K562 (cell line): ENCODE data around the gene SEC24B. TPM values are rescaled to one million over a fixed set of nuclear protein-coding genes. Genes with fewer than 3 reads are reported as not detected.

ENCODE experiments used
- CBX2 ChIP-seq: fragments of 200-600 bp; sonication (generic); IDR thresholded peaks from one replicate; pipeline ENCODE4 v1.6.1; 2012; ENCODE audit warnings: mild to moderate bottlenecking, low read length, inconsistent platforms; ENCODE audit not compliant: insufficient read depth, poor library complexity, severe bottlenecking
- FOXO4 ChIP-seq: fragments of 450-650 bp; formaldehyde crosslinking; IDR thresholded peaks from 2 replicates; pipeline ENCODE4 v1.4.0; 2020; ENCODE audit warnings: mild to moderate bottlenecking, moderate library complexity
- HDAC3 ChIP-seq: fragments of 450-650 bp; IDR thresholded peaks from 2 replicates; pipeline ENCODE4 v1.6.1; 2018; ENCODE audit warnings: borderline replicate concordance, mild to moderate bottlenecking, moderate library complexity; ENCODE audit not compliant: partially characterized antibody
- HSF4 ChIP-seq: fragments of 250-450 bp; sonication (Bioruptor Pico); IDR thresholded peaks from 2 replicates; pipeline ENCODE4 v2.1.2; 2022; ENCODE audit warnings: mild to moderate bottlenecking, moderate library complexity, borderline replicate concordance
- NR2F6 ChIP-seq: fragments of 450-650 bp; formaldehyde crosslinking; IDR thresholded peaks from 2 replicates; pipeline ENCODE4 v1.4.0; 2020; ENCODE audit warnings: mild to moderate bottlenecking
- SIN3A ChIP-seq, 2 experiments: fragments of 150-350 bp in 1 of 2; IDR thresholded peaks; 2 replicates each; pipeline ENCODE4 v1.6.1; 2011 to 2016; ENCODE audit warnings: borderline replicate concordance in 2 of 2, low read depth in 2 of 2, low read length in 2 of 2, mild to moderate bottlenecking in 2 of 2, moderate library complexity in 2 of 2; ENCODE audit not compliant: control insufficient read depth in 1 of 2
- TOE1 ChIP-seq, 2 experiments: fragments of 450-650 bp in 1 of 2; sonication (generic) in 1 of 2; formaldehyde crosslinking in 1 of 2; IDR thresholded peaks; 2 replicates each; pipeline versions ENCODE4 v1.7.1 to v1.8.0; 2016 to 2022; ENCODE audit warnings: borderline replicate concordance in 2 of 2, mild to moderate bottlenecking in 2 of 2, antibody characterized with exemption in 1 of 2, inconsistent platforms in 1 of 2, low read depth in 1 of 2, missing genetic modification reagents in 1 of 2, moderate library complexity in 1 of 2
- ZNF280A ChIP-seq: fragments of 450-650 bp; IDR thresholded peaks from 2 replicates; pipeline ENCODE4 v1.6.1; 2018; ENCODE audit warnings: mild to moderate bottlenecking, low read depth; ENCODE audit not compliant: partially characterized antibody
- polyA plus RNA-seq, 8 experiments: library from polyadenylated mRNA; depleted of rRNA in 4 of 8; stranded (reverse) in 5 of 8; unstranded in 3 of 8; fragments of >200 nt; fragmentation: Nextera tagmentation in 2 of 8; fragmentation: Illumina TruSeq in 1 of 8; extraction: Ambion mirVana in 2 of 8; extraction: Trizol in 1 of 8; gene quantifications; 2 replicates each; pipeline versions ENCODE4 v1.2.1 to v1.2.3, GENCODE V29; 2011 to 2014; ENCODE audit warnings: inconsistent platforms in 1 of 8, missing spikeins in 1 of 8
- total RNA-seq, 7 experiments: library from RNA; depleted of rRNA in 6 of 7; stranded (reverse); fragments of >200 nt in 6 of 7; fragmentation: Illumina TruSeq in 2 of 7; extraction: Trizol in 2 of 7; gene quantifications; 2 replicates each; pipeline versions ENCODE4 v1.2.1 to v1.2.3, GENCODE V29; 2011 to 2021; ENCODE audit warnings: low replicate concordance in 1 of 7
- TF ChIP-seq, protein P1 (sequence below): sonication (generic); formaldehyde crosslinking; IDR thresholded peaks from 2 replicates; pipeline ENCODE4 v1.8.0; 2023; ENCODE audit warnings: mild to moderate bottlenecking, missing genetic modification reagents
- TF ChIP-seq, protein P2 (sequence below): sonication (generic); formaldehyde crosslinking; IDR thresholded peaks from 2 replicates; pipeline ENCODE4 v1.8.1; 2023; ENCODE audit warnings: mild to moderate bottlenecking, missing genetic modification reagents

Gene SEC24B
- total and polyA plus RNA-seq, 9 of the 15 experiments (the other 6 are each of a cell fraction or from before 2014, with no cell fraction given): 6.3 to 46.4 (median 17.1) TPM

GRCh38 chr4:109559983-109560686, 126.5 kb downstream of the SEC24B start, which contains the start of gene MCUB (continued):
- TF ChIP-seq CBX2 (no peak), SIN3A (IDR thresholded peaks at IDR 0.05; ENCODE audit: borderline replicate concordance in 2 of 2, control insufficient read depth in 1 of 2, low read depth in 2 of 2, low read length in 2 of 2) (peak; percentile 37 to 40; a peak in 1 of 4 replicates), TOE1 (IDR thresholded peaks at IDR 0.05; ENCODE audit: borderline replicate concordance) (no peak), TOE1 (CRISPR knock-in tag; IDR thresholded peaks at IDR 0.05; ENCODE audit: borderline replicate concordance, low read depth) (no peak), HDAC3 (no peak), FOXO4 (CRISPR knock-in tag) (no peak), HSF4 (CRISPR knock-in tag) (no peak), ZNF280A (no peak), NR2F6 (no peak)
- TF ChIP-seq, protein P1, sequence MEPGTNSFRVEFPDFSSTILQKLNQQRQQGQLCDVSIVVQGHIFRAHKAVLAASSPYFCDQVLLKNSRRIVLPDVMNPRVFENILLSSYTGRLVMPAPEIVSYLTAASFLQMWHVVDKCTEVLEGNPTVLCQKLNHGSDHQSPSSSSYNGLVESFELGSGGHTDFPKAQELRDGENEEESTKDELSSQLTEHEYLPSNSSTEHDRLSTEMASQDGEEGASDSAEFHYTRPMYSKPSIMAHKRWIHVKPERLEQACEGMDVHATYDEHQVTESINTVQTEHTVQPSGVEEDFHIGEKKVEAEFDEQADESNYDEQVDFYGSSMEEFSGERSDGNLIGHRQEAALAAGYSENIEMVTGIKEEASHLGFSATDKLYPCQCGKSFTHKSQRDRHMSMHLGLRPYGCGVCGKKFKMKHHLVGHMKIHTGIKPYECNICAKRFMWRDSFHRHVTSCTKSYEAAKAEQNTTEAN (CRISPR knock-in tag): no peak
- TF ChIP-seq, protein P2, sequence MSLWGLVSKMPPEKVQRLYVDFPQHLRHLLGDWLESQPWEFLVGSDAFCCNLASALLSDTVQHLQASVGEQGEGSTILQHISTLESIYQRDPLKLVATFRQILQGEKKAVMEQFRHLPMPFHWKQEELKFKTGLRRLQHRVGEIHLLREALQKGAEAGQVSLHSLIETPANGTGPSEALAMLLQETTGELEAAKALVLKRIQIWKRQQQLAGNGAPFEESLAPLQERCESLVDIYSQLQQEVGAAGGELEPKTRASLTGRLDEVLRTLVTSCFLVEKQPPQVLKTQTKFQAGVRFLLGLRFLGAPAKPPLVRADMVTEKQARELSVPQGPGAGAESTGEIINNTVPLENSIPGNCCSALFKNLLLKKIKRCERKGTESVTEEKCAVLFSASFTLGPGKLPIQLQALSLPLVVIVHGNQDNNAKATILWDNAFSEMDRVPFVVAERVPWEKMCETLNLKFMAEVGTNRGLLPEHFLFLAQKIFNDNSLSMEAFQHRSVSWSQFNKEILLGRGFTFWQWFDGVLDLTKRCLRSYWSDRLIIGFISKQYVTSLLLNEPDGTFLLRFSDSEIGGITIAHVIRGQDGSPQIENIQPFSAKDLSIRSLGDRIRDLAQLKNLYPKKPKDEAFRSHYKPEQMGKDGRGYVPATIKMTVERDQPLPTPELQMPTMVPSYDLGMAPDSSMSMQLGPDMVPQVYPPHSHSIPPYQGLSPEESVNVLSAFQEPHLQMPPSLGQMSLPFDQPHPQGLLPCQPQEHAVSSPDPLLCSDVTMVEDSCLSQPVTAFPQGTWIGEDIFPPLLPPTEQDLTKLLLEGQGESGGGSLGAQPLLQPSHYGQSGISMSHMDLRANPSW (CRISPR knock-in tag): no peak
